GM18870 (cell line): ENCODE data around the gene CSF2.
"Not testable (repeated sequence)": the region's sequence is repeated elsewhere in the genome, so short reads cannot be mapped to it uniquely, and the experiment has no call there.

Experiments
- ATAC-seq: cut with Tn5 transposase; IDR thresholded peaks from one replicate; pipeline ENCODE4 v1.9.1; 2021; ENCODE audit warnings: moderate library complexity; ENCODE audit not compliant: unreplicated experiment

CSF2 gene

GRCh38 chr5:132105688-132106087, 32.1 kb downstream of the CSF2 start:
- no peak for ATAC-seq

- not testable (repeated sequence) for ATAC-seq
Observed at GRCh38 chr5:132108495-132108894, 34.9 kb downstream of the CSF2 start.

GRCh38 chr5:132108957-132109356, 35.4 kb downstream of the CSF2 start:
- ATAC-seq: not testable (repeated sequence)

GRCh38 chr5:132109494-132110053, 36.0 kb downstream of the CSF2 start:
- no peak for ATAC-seq

- no peak for ATAC-seq
Observed at GRCh38 chr5:132110195-132110594, 36.6 kb downstream of the CSF2 start.

GRCh38 chr5:132110930-132111329, 37.3 kb downstream of the CSF2 start:
- no peak for ATAC-seq

GRCh38 chr5:132112111-132112510, 38.5 kb downstream of the CSF2 start:
- no peak for ATAC-seq

GRCh38 chr5:132114150-132115121, 40.8 kb downstream of the CSF2 start:
- ATAC-seq: no peak

- ATAC-seq: no peak
Observed at GRCh38 chr5:132115375-132115774, 41.8 kb downstream of the CSF2 start.

- ATAC-seq: no peak
Observed at GRCh38 chr5:132116072-132116471, 42.5 kb downstream of the CSF2 start.

- ATAC-seq: not testable (repeated sequence)
Observed at GRCh38 chr5:132116909-132117489, 43.4 kb downstream of the CSF2 start.

GRCh38 chr5:132120717-132121116, 47.1 kb downstream of the CSF2 start:
- not testable (repeated sequence) for ATAC-seq

GRCh38 chr5:132122971-132123370, 49.4 kb downstream of the CSF2 start:
- not testable (repeated sequence) for ATAC-seq

- not testable (repeated sequence) for ATAC-seq
Observed at GRCh38 chr5:132123578-132123977, 50.0 kb downstream of the CSF2 start.
